ENCODE data around the gene MADD.

Gene MADD

GRCh38 chr11:47356129-47356997 lies 86.4 kb downstream of the MADD start:
- no peak for TF ChIP-seq CTCF (IDR thresholded peaks at IDR 0.05; ENCODE audit: insufficient read depth, low read depth, low read length, missing control alignments)
- H3K4me3 ChIP-seq (ENCODE audit: low read depth, low read length) = no peak overlapping the region

GRCh38 chr11:47356998-47357329 lies 87.0 kb downstream of the MADD start:
- no peak for TF ChIP-seq CTCF (IDR thresholded peaks at IDR 0.05; ENCODE audit: insufficient read depth, low read depth, low read length, missing control alignments)
- DNase-seq (ENCODE audit: low read depth) = no peak
- no peak overlapping the region for H3K4me3 ChIP-seq (ENCODE audit: low read depth, low read length)

More at GRCh38 chr11:47356129-47356997, 86.4 kb downstream of the MADD start:
- DNase-seq (ENCODE audit: low read depth) = no peak

- H3K4me3 ChIP-seq (ENCODE audit: low read depth, low read length) = no peak overlapping the region
- no peak for TF ChIP-seq CTCF (IDR thresholded peaks at IDR 0.05; ENCODE audit: insufficient read depth, low read depth, low read length, missing control alignments)
- no peak for DNase-seq (ENCODE audit: low read depth)
Measured at GRCh38 chr11:47357985-47358730, 88.2 kb downstream of the MADD start.

GRCh38 chr11:47358731-47359051 lies 88.8 kb downstream of the MADD start:
- DNase-seq (ENCODE audit: low read depth) = no peak
- no peak overlapping the region for H3K4me3 ChIP-seq (ENCODE audit: low read depth, low read length)
- no peak for TF ChIP-seq CTCF (IDR thresholded peaks at IDR 0.05; ENCODE audit: insufficient read depth, low read depth, low read length, missing control alignments)

- no peak for DNase-seq (ENCODE audit: low read depth)
- TF ChIP-seq CTCF (IDR thresholded peaks at IDR 0.05; ENCODE audit: insufficient read depth, low read depth, low read length, missing control alignments) = no peak
- no peak overlapping the region for H3K4me3 ChIP-seq (ENCODE audit: low read depth, low read length)
Measured at GRCh38 chr11:47359162-47359561, 89.2 kb downstream of the MADD start.

GRCh38 chr11:47359586-47359985 lies 89.7 kb downstream of the MADD start:
- TF ChIP-seq CTCF (IDR thresholded peaks at IDR 0.05; ENCODE audit: insufficient read depth, low read depth, low read length, missing control alignments) = no peak
- no peak for DNase-seq (ENCODE audit: low read depth)
- no peak overlapping the region for H3K4me3 ChIP-seq (ENCODE audit: low read depth, low read length)
